Stimulated activated CD8-positive, alpha-beta memory T cell treated with anti-CD3 and anti-CD28 coated beads, Interleukin-15, amount 100 ng/mL, for 1 hour (primary cell): Measurements from ENCODE around the gene OR2L5.

ENCODE experiments used
- DNase-seq: peaks from one replicate; pipeline ENCODE4 v3.0.0-alpha.2; 2020; ENCODE audit warnings: low read depth

Gene OR2L5

GRCh38 chr1:248013229-248013710 lies at the start of gene OR2L5:
TSS of gene OR2L5 (plus strand) at chr1:248013660. CDS start at chr1:248021948, 8,288 bp downstream.
- no peak for DNase-seq

- no peak for DNase-seq
These were observed 48.5 kb upstream of the OR2L5 start, which contains the start of gene OR2AK2 for GRCh38 chr1:247964933-247965332. TSS of gene OR2AK2 (plus strand) at chr1:247965233. CDS start at chr1:247965377, 144 bp downstream.

GRCh38 chr1:247966532-247967204 lies 46.8 kb upstream of the OR2L5 start:
- no peak for DNase-seq

- DNase-seq, result no peak
These were observed 20.5 kb upstream of the OR2L5 start for GRCh38 chr1:247992986-247993385.

GRCh38 chr1:247998811-247999210 lies 14.6 kb upstream of the OR2L5 start:
- no peak for DNase-seq

GRCh38 chr1:248000169-248000568 lies 13.3 kb upstream of the OR2L5 start:
- DNase-seq, result no peak

- DNase-seq, result no peak
These were observed 5.7 kb upstream of the OR2L5 start for GRCh38 chr1:248007778-248008177.

GRCh38 chr1:248009681-248010080 lies 3.8 kb upstream of the OR2L5 start:
- no peak for DNase-seq

- no peak for DNase-seq
These were observed 2.3 kb downstream of the OR2L5 start for GRCh38 chr1:248015803-248016202.

- DNase-seq, result no peak
These were observed 16.3 kb downstream of the OR2L5 start, which contains the start of gene OR2L2 for GRCh38 chr1:248029770-248030169. TSS of gene OR2L2 (plus strand) at chr1:248030070. CDS start at chr1:248038268, 8,198 bp downstream.

GRCh38 chr1:248045209-248045608 lies 31.7 kb downstream of the OR2L5 start:
- DNase-seq, result no peak

GRCh38 chr1:248046536-248046935 lies 33.1 kb downstream of the OR2L5 start, which contains the start of gene OR2L3:
TSS of gene OR2L3 (plus strand) at chr1:248046836. CDS start at chr1:248060682, 13,846 bp downstream.
- no peak for DNase-seq

- DNase-seq, result no peak
These were observed 33.5 kb downstream of the OR2L5 start for GRCh38 chr1:248047008-248047407.

- DNase-seq, result no peak
These were observed 41.2 kb downstream of the OR2L5 start for GRCh38 chr1:248054671-248055070.

GRCh38 chr1:248055261-248055660 lies 41.8 kb downstream of the OR2L5 start:
- no peak for DNase-seq

- no peak for DNase-seq
These were observed 51.6 kb downstream of the OR2L5 start for GRCh38 chr1:248065071-248065470.

- no peak for DNase-seq
These were observed 52.1 kb downstream of the OR2L5 start for GRCh38 chr1:248065604-248066003.
